GM10248 (cell line): Measurements from ENCODE around the gene PTPRN2.

Experiments
- CTCF ChIA-PET: fragments of 300-600 bp; sonication (Branson Sonifier 250); formaldehyde crosslinking; extraction: SDS; loops from one replicate; lab custom pipeline; 2021; ENCODE audit warnings: antibody characterized with exemption; lab: Yijun Ruan, JAX
- POLR2A ChIA-PET: fragments of 350-650 bp; sonication (Branson Sonifier 250); formaldehyde crosslinking; extraction: SDS; loops from one replicate; lab custom pipeline; 2020; ENCODE audit warnings: antibody characterized with exemption; lab: Yijun Ruan, JAX
- DNase-seq: peaks from one replicate; pipeline ENCODE4 v3.0.0; 2012; ENCODE audit errors: extremely low spot score
- TF ChIP-seq, protein P1 (sequence below): IDR thresholded peaks from 2 replicates; pipeline ENCODE4 v1.5.1; 2012; ENCODE audit warnings: mild to moderate bottlenecking, low read depth; ENCODE audit errors: extremely low read depth, missing control alignments, control extremely low read depth

Gene PTPRN2

DNA sequence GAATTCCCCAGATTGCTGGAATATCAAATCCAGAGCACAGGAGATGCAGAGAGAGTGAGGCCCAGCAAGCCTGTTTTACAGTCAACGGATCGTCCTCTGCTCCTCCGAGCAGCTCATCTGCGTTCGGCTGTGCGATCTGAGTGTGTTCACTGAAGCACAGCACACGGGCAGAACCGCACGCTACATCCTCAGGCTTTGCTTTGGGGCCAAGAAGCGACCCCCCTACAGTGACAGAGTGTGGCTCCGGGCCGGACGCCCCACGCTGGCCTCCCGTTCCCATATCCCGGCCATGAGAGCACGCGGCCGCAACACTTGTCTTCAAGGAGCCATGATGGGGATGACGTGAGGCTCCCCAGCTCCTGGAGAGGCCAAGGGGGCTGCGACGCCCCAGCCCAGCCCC is 819.4 kb downstream of the PTPRN2 start:
- POLR2A ChIA-PET: no interaction called here
- TF ChIP-seq, protein P1, sequence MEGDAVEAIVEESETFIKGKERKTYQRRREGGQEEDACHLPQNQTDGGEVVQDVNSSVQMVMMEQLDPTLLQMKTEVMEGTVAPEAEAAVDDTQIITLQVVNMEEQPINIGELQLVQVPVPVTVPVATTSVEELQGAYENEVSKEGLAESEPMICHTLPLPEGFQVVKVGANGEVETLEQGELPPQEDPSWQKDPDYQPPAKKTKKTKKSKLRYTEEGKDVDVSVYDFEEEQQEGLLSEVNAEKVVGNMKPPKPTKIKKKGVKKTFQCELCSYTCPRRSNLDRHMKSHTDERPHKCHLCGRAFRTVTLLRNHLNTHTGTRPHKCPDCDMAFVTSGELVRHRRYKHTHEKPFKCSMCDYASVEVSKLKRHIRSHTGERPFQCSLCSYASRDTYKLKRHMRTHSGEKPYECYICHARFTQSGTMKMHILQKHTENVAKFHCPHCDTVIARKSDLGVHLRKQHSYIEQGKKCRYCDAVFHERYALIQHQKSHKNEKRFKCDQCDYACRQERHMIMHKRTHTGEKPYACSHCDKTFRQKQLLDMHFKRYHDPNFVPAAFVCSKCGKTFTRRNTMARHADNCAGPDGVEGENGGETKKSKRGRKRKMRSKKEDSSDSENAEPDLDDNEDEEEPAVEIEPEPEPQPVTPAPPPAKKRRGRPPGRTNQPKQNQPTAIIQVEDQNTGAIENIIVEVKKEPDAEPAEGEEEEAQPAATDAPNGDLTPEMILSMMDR: no peak
- CTCF ChIA-PET: no interaction called here
- no peak for DNase-seq

DNA sequence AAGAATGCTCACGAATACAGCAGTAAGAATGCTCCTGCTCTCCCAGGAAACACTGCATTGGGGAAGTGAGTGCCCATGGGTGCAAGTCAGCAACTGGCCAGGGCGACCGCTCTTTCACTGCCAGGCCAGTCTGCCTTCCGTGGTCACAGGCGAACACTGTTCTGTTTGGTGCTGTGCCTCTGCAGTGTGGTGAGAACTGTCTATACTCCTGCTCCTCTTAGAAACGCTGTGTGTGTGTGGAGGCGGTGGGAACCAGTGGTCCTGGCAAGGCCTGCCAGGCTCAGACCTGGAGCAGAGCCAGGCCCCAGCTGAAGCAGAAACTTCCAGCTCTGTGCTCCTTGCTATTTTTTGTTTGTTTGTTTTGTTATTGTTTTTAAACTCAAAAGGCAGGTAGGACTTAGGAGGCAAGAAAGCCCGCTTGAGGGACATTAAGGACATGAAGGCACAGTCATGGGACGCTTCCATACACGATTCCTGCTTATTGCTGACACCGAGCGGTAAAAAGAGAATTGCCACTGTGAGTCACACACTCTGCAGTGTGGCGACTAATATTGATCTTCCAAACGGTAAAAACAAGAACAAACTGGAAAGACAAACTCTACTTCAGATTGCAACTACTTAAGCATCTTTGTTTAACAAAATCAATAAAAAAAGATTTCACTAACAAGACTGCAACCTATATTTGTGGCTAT is 820.0 kb downstream of the PTPRN2 start:
- TF ChIP-seq, protein P1: no peak
- CTCF ChIA-PET: no interaction called here
- POLR2A ChIA-PET: no interaction called here
- no peak for DNase-seq

DNA sequence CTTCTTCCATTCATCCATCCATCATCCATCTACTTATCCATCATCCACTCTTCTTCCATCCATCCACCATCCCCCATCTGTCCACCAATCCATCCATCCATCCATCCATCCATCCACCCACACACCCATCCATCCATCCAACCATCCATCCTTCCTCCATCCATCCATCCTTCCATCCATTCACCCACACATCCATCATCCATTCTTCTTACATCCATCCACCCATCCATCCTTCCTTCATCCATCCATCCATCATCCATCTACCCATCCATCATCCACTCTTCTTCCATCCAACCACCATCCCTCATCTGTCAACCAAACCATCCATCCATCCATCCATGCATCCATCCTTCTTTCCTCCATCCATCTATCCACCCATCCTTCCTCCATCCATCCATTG is 821.5 kb downstream of the PTPRN2 start:
- ChIA-PET POLR2A (no interaction called here), CTCF (no interaction called here)
- DNase-seq: no peak

DNA sequence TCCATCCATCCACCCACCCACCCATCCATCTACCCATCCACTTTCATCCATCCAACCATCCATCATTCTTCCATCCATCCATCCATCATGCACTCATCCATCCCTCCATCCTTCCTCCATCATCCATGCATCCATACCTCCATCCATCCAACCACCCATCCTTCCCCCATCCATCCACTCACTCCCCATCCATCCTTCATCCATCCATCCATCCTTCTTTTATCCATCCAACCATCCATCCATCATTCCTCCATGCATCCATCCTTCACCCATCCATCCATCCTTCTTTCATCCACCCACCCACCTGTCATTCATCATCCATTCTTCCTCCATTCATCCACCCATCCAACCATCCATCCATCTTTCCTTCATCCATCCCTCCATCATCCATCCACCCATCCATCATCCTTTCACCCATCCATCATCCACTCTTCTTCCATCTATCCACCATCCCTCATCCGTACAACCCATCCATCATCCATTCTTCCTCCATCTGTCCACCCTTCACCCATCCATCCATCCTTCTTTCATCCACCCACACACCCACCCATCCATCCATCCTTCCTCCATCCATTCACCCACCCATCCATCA is 822.6 kb downstream of the PTPRN2 start:
- CTCF ChIA-PET: no interaction called here
- POLR2A ChIA-PET: no interaction called here
- TF ChIP-seq, protein P1: no peak
- no peak for DNase-seq

More for the DNA sequence above, 821.5 kb downstream of the PTPRN2 start:
- TF ChIP-seq, protein P1: no peak

DNA sequence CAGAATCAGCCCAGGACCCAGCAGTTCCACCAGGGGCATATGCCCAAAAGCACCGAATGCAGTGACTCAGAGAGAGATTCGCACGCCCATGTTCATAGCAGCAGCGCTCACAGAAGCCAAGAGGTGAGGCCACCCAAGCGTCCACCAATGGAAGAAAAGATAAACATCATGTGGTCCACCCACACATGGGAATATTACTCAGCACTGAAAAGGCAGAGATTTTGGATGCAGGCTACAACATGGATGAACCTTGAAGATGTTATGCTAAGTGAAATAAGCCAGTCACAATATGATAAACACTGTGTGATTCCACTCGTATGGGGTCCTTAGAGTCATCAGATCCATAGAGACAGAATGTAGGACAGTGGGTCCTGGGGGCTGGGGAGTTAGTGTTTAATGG is 823.4 kb downstream of the PTPRN2 start:
- TF ChIP-seq, protein P1: no peak
- POLR2A ChIA-PET: no interaction called here
- DNase-seq: no peak
- CTCF ChIA-PET: no interaction called here

DNA sequence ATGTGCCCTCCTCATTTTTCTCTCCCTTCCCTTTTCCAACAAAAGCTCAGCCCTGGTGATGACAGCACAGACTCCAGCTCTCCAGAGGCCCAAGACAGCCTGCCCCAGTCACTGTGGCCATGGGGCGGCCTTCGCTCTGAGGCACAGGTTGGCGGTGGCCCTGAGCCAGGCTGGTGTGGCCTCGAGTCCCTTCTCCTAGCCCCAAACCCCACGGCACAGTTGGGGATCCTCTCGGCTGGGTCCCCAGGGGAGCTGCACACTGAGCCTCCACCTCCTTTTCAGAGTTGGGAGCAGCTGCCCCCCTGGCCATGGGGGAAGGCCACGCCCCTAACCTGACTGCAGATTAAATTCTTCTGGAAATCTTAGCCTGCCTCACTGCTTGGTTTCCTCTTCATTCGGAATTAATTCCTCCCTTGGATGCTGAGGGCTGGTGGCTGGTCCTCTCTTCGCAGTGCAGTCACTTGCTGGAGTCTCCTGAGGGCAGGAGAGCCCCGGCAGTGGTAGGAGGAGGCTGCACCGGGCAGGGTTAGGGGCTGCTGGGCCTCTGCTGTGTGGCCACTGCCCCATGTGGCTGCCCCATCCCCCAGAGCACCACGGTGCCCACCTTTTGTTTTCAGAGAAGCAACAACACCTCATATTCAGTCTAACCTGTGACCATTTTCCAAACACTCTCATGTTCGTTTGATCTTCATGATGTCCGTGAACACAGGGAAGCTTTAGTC is 824.2 kb downstream of the PTPRN2 start:
- ChIA-PET CTCF (no interaction called here), POLR2A (no interaction called here)
- TF ChIP-seq, protein P1: no peak
- DNase-seq: no peak
